IMR-90 (cell line): ENCODE results near the gene RFT1. TPM values are rescaled to one million over a fixed set of nuclear protein-coding genes. Genes with fewer than 3 reads are reported as not detected.

Experiments used
- ATAC-seq: fragments of 200-7000 bp; cut with Tn5 transposase; 2 replicates; pipeline ENCODE4 v1.9.1; 2020; ENCODE audit warnings: low read depth, mild to moderate bottlenecking, moderate library complexity
- BruUV-seq: library from RNA; stranded (reverse); fragments of 400-500 nt; replicated peaks from 2 replicates; lab custom pipeline; 2021; lab: Mats Ljungman, UMichigan
- CTCF ChIA-PET: fragments of 300-600 bp; formaldehyde crosslinking; extraction: SDS; loops from one replicate; lab custom pipeline; 2021; ENCODE audit warnings: antibody characterized with exemption; lab: Yijun Ruan, JAX
- POLR2A ChIA-PET: fragments of 300-600 bp; sonication (Branson Sonifier 250); formaldehyde crosslinking; loops from one replicate; lab custom pipeline; 2022; ENCODE audit warnings: antibody characterized with exemption; ENCODE audit not compliant: unreplicated experiment; lab: Charles Lee
- DNase-seq: peaks from one replicate; pipeline ENCODE4 v3.0.0; 2013
- H2AFZ ChIP-seq: replicated peaks from 2 replicates; pipeline ENCODE3; 2013; ENCODE audit warnings: low read length, mild to moderate bottlenecking; ENCODE audit not compliant: poor library complexity
- H2AK5ac ChIP-seq: 2 replicates; pipeline ENCODE4 v1.6.1; 2013; ENCODE audit warnings: low read depth, low read length, inconsistent platforms
- H2AK9ac ChIP-seq: replicated peaks from 2 replicates; pipeline ENCODE3; 2013; ENCODE audit warnings: mild to moderate bottlenecking, low read depth, low read length, moderate library complexity; ENCODE audit not compliant: poor library complexity
- H2BK120ac ChIP-seq: 2 replicates; pipeline ENCODE4 v1.6.1; 2013; ENCODE audit warnings: low read depth, low read length, inconsistent platforms
- H2BK15ac ChIP-seq: 3 replicates; pipeline ENCODE4 v1.6.1; 2013; ENCODE audit warnings: low read depth, low read length, inconsistent platforms
- H2BK20ac ChIP-seq: 2 replicates; pipeline ENCODE4 v1.6.1; 2013; ENCODE audit warnings: low read depth, mild to moderate bottlenecking, inconsistent platforms, low read length, moderate library complexity
- H2BK5ac ChIP-seq: 2 replicates; pipeline ENCODE4 v1.6.1; 2013; ENCODE audit warnings: mild to moderate bottlenecking, low read depth, low read length, inconsistent platforms; ENCODE audit not compliant: poor library complexity, severe bottlenecking
- H3K14ac ChIP-seq: replicated peaks from 2 replicates; pipeline ENCODE4 v1.6.1; 2013; ENCODE audit warnings: low read depth, low read length, inconsistent platforms
- H3K18ac ChIP-seq: 2 replicates; pipeline ENCODE4 v1.6.1; 2013; ENCODE audit warnings: low read depth, low read length, control low read depth
- H3K23ac ChIP-seq: 2 replicates; pipeline ENCODE4 v1.6.1; 2013; ENCODE audit warnings: low read depth, low read length, inconsistent platforms
- H3K27ac ChIP-seq: 2 replicates; pipeline ENCODE4 v1.5.1; 2013; ENCODE audit warnings: mild to moderate bottlenecking, control low read depth, low read length; ENCODE audit not compliant: insufficient read depth
- H3K27me3 ChIP-seq: 2 replicates; pipeline ENCODE4 v1.6.1; 2013; ENCODE audit warnings: low read length; ENCODE audit not compliant: control insufficient read depth, insufficient read depth
- H3K36me3 ChIP-seq: 2 replicates; pipeline ENCODE4 v1.6.1; 2013; ENCODE audit warnings: low read length, mixed read lengths; ENCODE audit not compliant: control insufficient read depth, insufficient read depth
- H3K4ac ChIP-seq: 2 replicates; pipeline ENCODE4 v1.6.1; 2013; ENCODE audit warnings: low read depth, low read length, inconsistent platforms
- H3K4me1 ChIP-seq: 2 replicates; pipeline ENCODE4 v1.6.1; 2013; ENCODE audit warnings: low read length, mixed read lengths; ENCODE audit not compliant: control insufficient read depth, insufficient read depth
- H3K4me2 ChIP-seq: 2 replicates; pipeline ENCODE4 v1.6.1; 2013; ENCODE audit warnings: low read depth, mild to moderate bottlenecking, control low read depth, low read length, moderate library complexity
- H3K4me3 ChIP-seq: 2 replicates; pipeline ENCODE4 v1.5.1; 2013; ENCODE audit warnings: low read depth, mild to moderate bottlenecking, control low read depth, low read length, moderate library complexity; ENCODE audit not compliant: insufficient read depth
- H3K56ac ChIP-seq: 2 replicates; pipeline ENCODE4 v1.6.1; 2013; ENCODE audit warnings: low read length, inconsistent platforms; ENCODE audit not compliant: insufficient read depth; ENCODE audit errors: extremely low read depth
- H3K79me1 ChIP-seq, 2 experiments: 2 replicates each; pipeline ENCODE4 v1.6.1; 2013; ENCODE audit warnings: low read length in 2 of 2, inconsistent platforms in 1 of 2, low read depth in 1 of 2
- H3K9ac ChIP-seq: 2 replicates; pipeline ENCODE4 v1.6.1; 2013; ENCODE audit warnings: low read depth, low read length, control low read depth
- H3K9me1 ChIP-seq: 2 replicates; pipeline ENCODE4 v1.6.1; 2013; ENCODE audit warnings: low read length, inconsistent platforms; ENCODE audit not compliant: insufficient read depth
- H3K9me3 ChIP-seq: 2 replicates; pipeline ENCODE4 v1.6.1; 2013; ENCODE audit warnings: low read length; ENCODE audit not compliant: control insufficient read depth, insufficient read depth
- H4K20me1 ChIP-seq: 2 replicates; pipeline ENCODE4 v1.6.1; 2013; ENCODE audit warnings: low read length, inconsistent platforms; ENCODE audit not compliant: insufficient read depth
- H4K5ac ChIP-seq: 2 replicates; pipeline ENCODE4 v1.6.1; 2013; ENCODE audit warnings: mild to moderate bottlenecking, low read depth, low read length, control low read depth
- H4K8ac ChIP-seq, 2 experiments: 2 replicates each; pipeline ENCODE4 v1.6.1; 2013; ENCODE audit warnings: low read depth in 2 of 2, low read length in 2 of 2, control low read depth in 1 of 2, inconsistent platforms in 1 of 2
- H4K91ac ChIP-seq: 2 replicates; pipeline ENCODE4 v1.6.1; 2013; ENCODE audit warnings: low read depth, low read length, inconsistent platforms; ENCODE audit not compliant: insufficient read depth
- BHLHE40 ChIP-seq: fragments of 150-350 bp; IDR thresholded peaks from 2 replicates; pipeline ENCODE4 v1.6.1; 2016; ENCODE audit warnings: mild to moderate bottlenecking, low read depth, low read length
- CEBPB ChIP-seq: IDR thresholded peaks from 2 replicates; pipeline ENCODE4 v1.6.1; 2012; ENCODE audit warnings: low read depth, low read length, improper control_type of control experiment
- CHD1 ChIP-seq: IDR thresholded peaks from 2 replicates; pipeline ENCODE4 v1.6.1; 2012; ENCODE audit warnings: low read depth, low read length, improper control_type of control experiment
- FOS ChIP-seq: fragments of 150-350 bp; IDR thresholded peaks from 2 replicates; pipeline ENCODE4 v1.6.1; 2016; ENCODE audit warnings: low read depth, low read length
- MAFK ChIP-seq: IDR thresholded peaks from 2 replicates; pipeline ENCODE4 v1.6.1; 2012; ENCODE audit warnings: low read depth, low read length, improper control_type of control experiment
- MAZ ChIP-seq: IDR thresholded peaks from 2 replicates; pipeline ENCODE4 v1.6.1; 2012; ENCODE audit warnings: low read depth, mild to moderate bottlenecking, low read length, improper control_type of control experiment, moderate library complexity, borderline replicate concordance
- MXI1 ChIP-seq: IDR thresholded peaks from 2 replicates; pipeline ENCODE4 v1.6.1; 2012; ENCODE audit warnings: low read depth, mild to moderate bottlenecking, low read length, moderate library complexity, borderline replicate concordance
- NFE2L2 ChIP-seq: fragments of 150-350 bp; IDR thresholded peaks from 2 replicates; pipeline ENCODE4 v1.6.1; 2016; ENCODE audit warnings: low read depth, mild to moderate bottlenecking, low read length
- POLR2A ChIP-seq: IDR thresholded peaks from 2 replicates; pipeline ENCODE4 v1.6.1; 2012; ENCODE audit warnings: mild to moderate bottlenecking, low read depth, low read length
- RAD21 ChIP-seq: IDR thresholded peaks from 2 replicates; pipeline ENCODE4 v1.6.1; 2012; ENCODE audit warnings: low read length, improper control_type of control experiment
- RCOR1 ChIP-seq: IDR thresholded peaks from 2 replicates; pipeline ENCODE4 v1.6.1; 2012; ENCODE audit warnings: mild to moderate bottlenecking, low read length, improper control_type of control experiment; ENCODE audit not compliant: insufficient replicate concordance
- RFX5 ChIP-seq: IDR thresholded peaks from 2 replicates; pipeline ENCODE4 v1.8.0; 2012; ENCODE audit warnings: low read depth, mild to moderate bottlenecking, low read length, moderate library complexity
- SMC3 ChIP-seq: fragments of 150-350 bp; IDR thresholded peaks from 2 replicates; pipeline ENCODE4 v1.6.1; 2016; ENCODE audit warnings: low read depth, mild to moderate bottlenecking, antibody characterized with exemption, low read length, moderate library complexity
- WGBS, 2 experiments: methylation state at CpG; one replicate each; pipeline versions ENCODE4 v1.1.5 to v1.1.7; 2013; ENCODE audit warnings: missing lambda C conversion rate in 2 of 2; ENCODE audit not compliant: insufficient read length in 1 of 2; ENCODE audit errors: extremely low coverage in 2 of 2; 5-methylcytosine and 5-hydroxymethylcytosine counted together
- dilution Hi-C: fragments of 300-500 bp; cut with HindIII; formaldehyde crosslinking; loops from one replicate; pipeline ENCODE4 v1.14.3; 2018; ENCODE audit warnings: low sequenced_read_pairs; ENCODE audit not compliant: unreplicated experiment
- in situ Hi-C: fragments of 300-500 bp; cut with MboI; formaldehyde crosslinking; loops from 3 replicates; pipeline ENCODE4 v1.14.3; 2019; ENCODE audit warnings: low sequenced_read_pairs, inconsistent platforms, mixed read lengths
- intact Hi-C: fragments of 100-400 bp; cut with micrococcal nuclease; formaldehyde crosslinking; loops from 2 replicates; pipeline ENCODE4 v1.10.0; 2022
- polyA plus RNA-seq, 3 experiments: library from polyadenylated mRNA; depleted of rRNA; stranded (reverse); fragments of >200 nt; gene quantifications; 2 replicates each; pipeline ENCODE4 v1.2.3, GENCODE V29; 2012; ENCODE audit warnings: low replicate concordance in 1 of 3
- total RNA-seq: library from RNA; depleted of rRNA; stranded (reverse); fragments of >200 nt; gene quantifications from 2 replicates; pipeline ENCODE4 v1.2.3, GENCODE V29; 2012
- TF ChIP-seq, protein P1 (sequence below): conservative IDR thresholded peaks from 2 replicates; pipeline ENCODE4 v1.5.1; 2012; ENCODE audit warnings: mild to moderate bottlenecking, low read depth, low read length, improper control_type of control experiment
- TF ChIP-seq, protein P2 (sequence below): fragments of 150-350 bp; IDR thresholded peaks from 2 replicates; pipeline ENCODE4 v1.6.1; 2017; ENCODE audit warnings: mild to moderate bottlenecking, antibody characterized with exemption, low read length, low read depth
- TF ChIP-seq, protein P3 (sequence below): fragments of 150-350 bp; IDR thresholded peaks from 2 replicates; pipeline ENCODE4 v1.6.1; 2016; ENCODE audit warnings: low read depth, mild to moderate bottlenecking, low read length, moderate library complexity, borderline replicate concordance

RFT1 gene
- total and polyA plus RNA-seq, 2 of the 4 experiments (the other 2 are of a cell fraction) = 14.5 to 23.5 TPM

DNA sequence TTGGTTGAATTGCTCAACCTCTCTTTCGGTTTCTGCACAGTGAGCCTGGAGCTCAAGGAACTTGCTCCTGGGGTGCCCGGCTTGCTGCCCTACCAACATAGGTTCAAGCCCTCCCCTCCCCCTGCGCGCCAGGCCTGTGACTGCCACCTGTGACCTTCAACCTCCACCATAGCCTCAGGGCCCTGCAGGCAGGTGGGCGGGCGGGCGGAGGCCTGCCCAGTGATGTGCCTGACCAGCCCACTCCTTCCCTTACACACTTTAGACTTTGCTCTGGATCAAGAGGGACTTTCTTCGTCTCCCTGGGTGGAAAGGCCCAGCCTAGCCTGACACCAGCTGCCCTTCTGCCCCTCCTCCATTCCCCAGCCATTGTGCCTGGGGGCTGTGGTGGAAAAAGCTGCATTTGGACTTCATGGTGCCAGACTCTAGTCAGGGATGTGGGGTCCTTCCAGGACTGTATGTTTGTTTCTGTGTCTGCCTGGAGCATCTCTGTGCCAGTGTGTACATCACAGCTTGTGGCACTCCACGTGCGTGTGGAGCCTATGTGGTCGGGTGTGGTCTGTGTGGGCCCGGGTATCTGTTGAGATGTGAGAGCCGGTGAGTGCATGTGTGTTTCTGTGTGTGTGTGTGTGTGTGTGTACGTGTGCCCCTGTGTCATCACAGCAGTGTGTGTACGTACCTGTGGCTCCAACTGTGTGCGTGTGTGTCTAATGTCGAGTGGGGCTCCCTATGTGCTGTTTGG lies 40.3 kb upstream of the RFT1 start:
- H3K9ac ChIP-seq = no peak overlapping the region
- in situ Hi-C loops (no loop called here), dilution Hi-C loops (no loop called here), intact Hi-C loops (no loop called here)
- H3K27me3 ChIP-seq = no peaks in the 10 kb centered on the region
- H3K4ac ChIP-seq = no peak overlapping the region
- peaks cover 8% of the 10 kb centered on the region for H3K4me1 ChIP-seq
- no peak overlapping the region for H3K4me2 ChIP-seq
- H4K8ac ChIP-seq = no peak overlapping the region
- H2BK120ac ChIP-seq = no peak overlapping the region
- WGBS, 2 experiments = 100% methylated on average over 3 of the region's 17 CpGs; no CpG with 5 or more reads in 1 of the 2 experiments
- no peak for TF ChIP-seq RAD21
- no peak for TF ChIP-seq NFE2L2
- TF ChIP-seq MXI1 = no peak
- TF ChIP-seq, protein P1, sequence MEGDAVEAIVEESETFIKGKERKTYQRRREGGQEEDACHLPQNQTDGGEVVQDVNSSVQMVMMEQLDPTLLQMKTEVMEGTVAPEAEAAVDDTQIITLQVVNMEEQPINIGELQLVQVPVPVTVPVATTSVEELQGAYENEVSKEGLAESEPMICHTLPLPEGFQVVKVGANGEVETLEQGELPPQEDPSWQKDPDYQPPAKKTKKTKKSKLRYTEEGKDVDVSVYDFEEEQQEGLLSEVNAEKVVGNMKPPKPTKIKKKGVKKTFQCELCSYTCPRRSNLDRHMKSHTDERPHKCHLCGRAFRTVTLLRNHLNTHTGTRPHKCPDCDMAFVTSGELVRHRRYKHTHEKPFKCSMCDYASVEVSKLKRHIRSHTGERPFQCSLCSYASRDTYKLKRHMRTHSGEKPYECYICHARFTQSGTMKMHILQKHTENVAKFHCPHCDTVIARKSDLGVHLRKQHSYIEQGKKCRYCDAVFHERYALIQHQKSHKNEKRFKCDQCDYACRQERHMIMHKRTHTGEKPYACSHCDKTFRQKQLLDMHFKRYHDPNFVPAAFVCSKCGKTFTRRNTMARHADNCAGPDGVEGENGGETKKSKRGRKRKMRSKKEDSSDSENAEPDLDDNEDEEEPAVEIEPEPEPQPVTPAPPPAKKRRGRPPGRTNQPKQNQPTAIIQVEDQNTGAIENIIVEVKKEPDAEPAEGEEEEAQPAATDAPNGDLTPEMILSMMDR = no peak
- TF ChIP-seq RFX5 = no peak
- no peak for TF ChIP-seq RCOR1
- TF ChIP-seq FOS = no peak
- no peak for TF ChIP-seq CEBPB
- no peak for TF ChIP-seq POLR2A
- no peak for TF ChIP-seq MAZ
- no peak for TF ChIP-seq SMC3
- TF ChIP-seq, protein P2, sequence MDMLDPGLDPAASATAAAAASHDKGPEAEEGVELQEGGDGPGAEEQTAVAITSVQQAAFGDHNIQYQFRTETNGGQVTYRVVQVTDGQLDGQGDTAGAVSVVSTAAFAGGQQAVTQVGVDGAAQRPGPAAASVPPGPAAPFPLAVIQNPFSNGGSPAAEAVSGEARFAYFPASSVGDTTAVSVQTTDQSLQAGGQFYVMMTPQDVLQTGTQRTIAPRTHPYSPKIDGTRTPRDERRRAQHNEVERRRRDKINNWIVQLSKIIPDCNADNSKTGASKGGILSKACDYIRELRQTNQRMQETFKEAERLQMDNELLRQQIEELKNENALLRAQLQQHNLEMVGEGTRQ = no peak
- TF ChIP-seq MAFK = no peak
- TF ChIP-seq, protein P3, sequence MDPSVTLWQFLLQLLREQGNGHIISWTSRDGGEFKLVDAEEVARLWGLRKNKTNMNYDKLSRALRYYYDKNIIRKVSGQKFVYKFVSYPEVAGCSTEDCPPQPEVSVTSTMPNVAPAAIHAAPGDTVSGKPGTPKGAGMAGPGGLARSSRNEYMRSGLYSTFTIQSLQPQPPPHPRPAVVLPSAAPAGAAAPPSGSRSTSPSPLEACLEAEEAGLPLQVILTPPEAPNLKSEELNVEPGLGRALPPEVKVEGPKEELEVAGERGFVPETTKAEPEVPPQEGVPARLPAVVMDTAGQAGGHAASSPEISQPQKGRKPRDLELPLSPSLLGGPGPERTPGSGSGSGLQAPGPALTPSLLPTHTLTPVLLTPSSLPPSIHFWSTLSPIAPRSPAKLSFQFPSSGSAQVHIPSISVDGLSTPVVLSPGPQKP = no peak
- no peak for TF ChIP-seq BHLHE40
- no peak for TF ChIP-seq CHD1
- H3K14ac ChIP-seq = no peak overlapping the region
- H3K9me1 ChIP-seq = peaks cover 17% of the 10 kb centered on the region
- H2AK5ac ChIP-seq = no peak overlapping the region
- peaks cover 13 to 75% of the 10 kb centered on the region in 2 experiments; a peak in 3 of 4 replicates for H3K79me1 ChIP-seq
- H3K36me3 ChIP-seq = peaks cover 3% of the 10 kb centered on the region; the same call in 1 of the 2 replicates
- no peak overlapping the region for H2BK20ac ChIP-seq
- H4K20me1 ChIP-seq = peaks cover 4% of the 10 kb centered on the region; the same call in 1 of the 2 replicates
- no peak overlapping the region for H2AK9ac ChIP-seq
- no peak overlapping the region for H3K18ac ChIP-seq
- CTCF ChIA-PET = no interaction called here
- no peak overlapping the region for H2BK5ac ChIP-seq
- H3K4me3 ChIP-seq = no peak overlapping the region
- POLR2A ChIA-PET = no interaction called here
- no peak overlapping the region for H2AFZ ChIP-seq
- no peak overlapping the region for H3K23ac ChIP-seq
- H3K56ac ChIP-seq = no peak overlapping the region
- H3K9me3 ChIP-seq = no peaks in the 10 kb centered on the region
- ATAC-seq = no peak
- BruUV-seq = no TSS peak
- H4K91ac ChIP-seq = no peak overlapping the region
- no peak for DNase-seq
- H2BK15ac ChIP-seq = no peak overlapping the region
- H3K27ac ChIP-seq = no peak overlapping the region
- H4K5ac ChIP-seq = no peak overlapping the region
